Measurements from ENCODE around the gene KDSR. TPM values are rescaled to one million over a fixed set of nuclear protein-coding genes. Genes with fewer than 3 reads are reported as not detected.

The KDSR gene
- total RNA-seq, 4 donors from 2014 or later = 12.6 to 68.6 (median 29.3) TPM

GRCh38 chr18:63302636-63303405 lies 64.2 kb downstream of the KDSR start:
- Histone ChIP-seq H3K4me3 (no peak overlapping the region), H3K9me3 (no peaks in the 10 kb centered on the region), H3K36me3 (no peaks in the 10 kb centered on the region), H3K4me1 (peaks cover 6 to 8% of the 10 kb centered on the region in 2 donors), H3K27me3 (no peaks in the 10 kb centered on the region), H3K27ac (peak overlapping the region; percentile 38 to 69)
- intact Hi-C loops (cut with DNase I; ENCODE audit: low total_unique reads) = no loop called here
- TF ChIP-seq POLR2A (IDR thresholded peaks at IDR 0.05) = no peak
- TF ChIP-seq CTCF (IDR thresholded peaks at IDR 0.05) = no peak
- no peak for DNase-seq

GRCh38 chr18:63302220-63302619 lies 64.8 kb downstream of the KDSR start:
- Histone ChIP-seq H3K9me3 (no peaks in the 10 kb centered on the region), H3K27me3 (no peaks in the 10 kb centered on the region), H3K4me1 (peaks cover 6 to 8% of the 10 kb centered on the region in 2 donors), H3K27ac (peak overlapping the region; percentile 38 to 69), H3K4me3 (no peak overlapping the region), H3K36me3 (no peaks in the 10 kb centered on the region)
- no peak for TF ChIP-seq CTCF (IDR thresholded peaks at IDR 0.05)
- TF ChIP-seq POLR2A (IDR thresholded peaks at IDR 0.05) = no peak
- intact Hi-C loops (cut with DNase I; ENCODE audit: low total_unique reads) = no loop called here
- no peak for DNase-seq

GRCh38 chr18:63301434-63301833 lies 65.6 kb downstream of the KDSR start:
- no peak overlapping the region for H3K4me3 ChIP-seq
- H3K36me3 ChIP-seq = no peaks in the 10 kb centered on the region
- peak overlapping the region; percentile 38 to 69 for H3K27ac ChIP-seq
- H3K4me1 ChIP-seq = peaks cover 6 to 8% of the 10 kb centered on the region in 2 donors
- DNase-seq = no peak
- no peak for TF ChIP-seq POLR2A (IDR thresholded peaks at IDR 0.05)
- no peak for TF ChIP-seq CTCF (IDR thresholded peaks at IDR 0.05)
- no peaks in the 10 kb centered on the region for H3K27me3 ChIP-seq
- intact Hi-C loops (cut with DNase I; ENCODE audit: low total_unique reads) = no loop called here
- no peaks in the 10 kb centered on the region for H3K9me3 ChIP-seq

DNA sequence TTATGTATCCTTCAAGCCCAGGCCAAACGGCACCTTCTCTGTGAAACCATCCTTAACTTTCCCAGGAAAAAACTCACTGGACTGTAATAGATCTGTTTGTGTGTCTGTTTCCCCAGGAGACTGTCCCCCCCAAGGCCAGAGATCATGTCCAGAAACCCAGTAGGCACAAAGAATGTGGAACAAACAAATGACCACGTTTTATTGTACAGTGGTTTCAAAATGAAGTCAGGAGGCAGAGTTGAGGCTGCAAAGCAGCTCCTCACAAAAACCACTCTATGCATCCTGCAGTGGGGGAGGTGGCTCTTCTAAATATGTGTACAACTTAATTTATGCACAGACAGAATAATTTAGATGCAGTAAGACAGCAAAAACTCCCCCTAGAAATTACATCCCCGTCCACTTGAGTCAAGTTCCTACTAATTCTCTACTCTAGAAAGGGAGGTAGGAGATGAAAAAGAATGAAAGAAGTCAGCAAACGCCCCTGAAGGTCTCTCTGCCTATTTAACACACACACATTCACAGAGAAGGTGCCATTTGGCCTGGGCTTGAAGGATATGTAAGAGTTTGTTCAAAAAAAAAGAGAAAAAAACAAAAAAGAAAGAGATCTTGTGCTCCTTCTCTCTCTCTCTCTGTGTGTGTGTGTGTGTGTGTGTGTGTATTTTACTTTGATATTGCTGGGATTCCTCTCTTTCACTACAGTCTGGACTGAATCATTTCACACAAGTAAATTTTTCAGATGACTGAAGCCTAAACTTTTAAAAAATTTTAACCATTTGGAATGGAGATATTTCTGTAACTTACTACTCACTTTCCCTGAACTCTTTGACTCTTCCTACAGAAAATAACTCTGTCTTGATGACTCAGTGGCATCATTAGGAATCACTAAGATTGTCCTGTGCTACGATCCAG lies 66.9 kb downstream of the KDSR start:
- H3K9me3 ChIP-seq = no peaks in the 10 kb centered on the region
- H3K4me1 ChIP-seq = peaks cover 6 to 8% of the 10 kb centered on the region in 2 donors
- intact Hi-C loops (cut with DNase I; ENCODE audit: low total_unique reads) = no loop called here
- H3K4me3 ChIP-seq = no peak overlapping the region
- H3K27me3 ChIP-seq = no peaks in the 10 kb centered on the region
- TF ChIP-seq POLR2A (IDR thresholded peaks at IDR 0.05) = no peak
- TF ChIP-seq CTCF (IDR thresholded peaks at IDR 0.05) = no peak
- peak overlapping the region; percentile 26 to 69 for H3K27ac ChIP-seq
- no peaks in the 10 kb centered on the region for H3K36me3 ChIP-seq
- no peak for DNase-seq
